ENCODE results near the gene CD40LG.

CD40LG gene

DNA sequence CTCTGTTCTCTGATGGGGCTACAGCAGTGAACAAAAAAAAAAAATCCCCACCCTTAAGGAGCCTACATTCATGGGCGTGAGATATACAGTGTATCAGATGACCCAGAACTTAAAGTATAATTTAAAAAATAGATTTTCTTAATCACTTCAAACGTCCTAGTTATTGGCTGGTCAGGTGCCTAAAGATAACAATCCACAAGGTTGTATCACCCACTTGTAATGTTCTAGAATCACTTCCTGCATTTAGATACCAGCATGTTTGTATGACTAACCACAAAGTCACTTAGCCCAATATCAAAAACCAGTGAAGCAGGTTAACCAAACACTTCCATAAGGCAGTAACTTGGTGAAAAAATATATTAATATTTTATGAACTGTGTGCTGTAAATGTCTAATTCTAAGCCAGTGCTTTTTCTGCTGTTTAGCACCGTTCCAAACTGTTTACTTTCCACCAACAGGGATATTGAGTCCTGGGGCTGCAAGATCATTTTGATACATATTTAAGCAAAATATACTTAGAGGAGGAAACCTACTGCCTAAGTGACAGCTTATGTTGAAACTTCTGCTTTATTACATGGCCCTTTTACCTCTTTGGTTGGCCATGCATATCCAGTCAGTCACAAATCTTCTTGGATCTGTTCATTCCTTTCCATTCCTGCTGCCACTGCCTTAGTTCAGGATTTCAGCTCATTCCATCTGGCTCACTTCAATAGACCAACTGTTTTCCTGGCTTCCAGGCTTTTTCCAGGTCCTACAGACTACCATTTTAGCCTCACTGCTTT is 43.3 kb downstream of the CD40LG start:
- no peak overlapping the region for H3K4me3 ChIP-seq (ENCODE audit: low read depth, low read length)
- TF ChIP-seq, protein P1, sequence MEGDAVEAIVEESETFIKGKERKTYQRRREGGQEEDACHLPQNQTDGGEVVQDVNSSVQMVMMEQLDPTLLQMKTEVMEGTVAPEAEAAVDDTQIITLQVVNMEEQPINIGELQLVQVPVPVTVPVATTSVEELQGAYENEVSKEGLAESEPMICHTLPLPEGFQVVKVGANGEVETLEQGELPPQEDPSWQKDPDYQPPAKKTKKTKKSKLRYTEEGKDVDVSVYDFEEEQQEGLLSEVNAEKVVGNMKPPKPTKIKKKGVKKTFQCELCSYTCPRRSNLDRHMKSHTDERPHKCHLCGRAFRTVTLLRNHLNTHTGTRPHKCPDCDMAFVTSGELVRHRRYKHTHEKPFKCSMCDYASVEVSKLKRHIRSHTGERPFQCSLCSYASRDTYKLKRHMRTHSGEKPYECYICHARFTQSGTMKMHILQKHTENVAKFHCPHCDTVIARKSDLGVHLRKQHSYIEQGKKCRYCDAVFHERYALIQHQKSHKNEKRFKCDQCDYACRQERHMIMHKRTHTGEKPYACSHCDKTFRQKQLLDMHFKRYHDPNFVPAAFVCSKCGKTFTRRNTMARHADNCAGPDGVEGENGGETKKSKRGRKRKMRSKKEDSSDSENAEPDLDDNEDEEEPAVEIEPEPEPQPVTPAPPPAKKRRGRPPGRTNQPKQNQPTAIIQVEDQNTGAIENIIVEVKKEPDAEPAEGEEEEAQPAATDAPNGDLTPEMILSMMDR (conservative IDR thresholded peaks at IDR 0.05; ENCODE audit: low read depth, low read length), result no peak
- DNase-seq (ENCODE audit: low read depth), result peak; percentile 33

DNA sequence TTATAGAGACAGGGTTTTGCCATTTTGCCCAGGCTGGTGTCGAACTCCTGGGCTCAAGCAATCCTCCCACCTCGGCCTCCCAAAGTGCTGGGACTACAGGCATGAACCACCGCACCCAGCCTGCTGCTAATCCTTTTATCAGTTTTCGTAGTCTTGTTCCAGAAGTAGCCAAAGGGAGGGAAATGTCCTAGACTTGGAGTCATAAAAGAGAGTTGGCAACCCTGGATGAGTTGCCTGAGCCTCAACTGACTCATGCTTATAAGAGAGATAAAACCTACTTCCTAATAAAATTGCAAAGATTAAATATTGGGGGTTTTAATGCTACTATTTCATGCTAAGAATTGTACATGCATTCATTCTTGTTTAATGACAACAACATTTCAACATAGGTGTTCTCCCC is 44.3 kb downstream of the CD40LG start:
- TF ChIP-seq, protein P1 (conservative IDR thresholded peaks at IDR 0.05; ENCODE audit: low read depth, low read length), result no peak
- no peak overlapping the region for H3K4me3 ChIP-seq (ENCODE audit: low read depth, low read length)
- DNase-seq (ENCODE audit: low read depth), result no peak

DNA sequence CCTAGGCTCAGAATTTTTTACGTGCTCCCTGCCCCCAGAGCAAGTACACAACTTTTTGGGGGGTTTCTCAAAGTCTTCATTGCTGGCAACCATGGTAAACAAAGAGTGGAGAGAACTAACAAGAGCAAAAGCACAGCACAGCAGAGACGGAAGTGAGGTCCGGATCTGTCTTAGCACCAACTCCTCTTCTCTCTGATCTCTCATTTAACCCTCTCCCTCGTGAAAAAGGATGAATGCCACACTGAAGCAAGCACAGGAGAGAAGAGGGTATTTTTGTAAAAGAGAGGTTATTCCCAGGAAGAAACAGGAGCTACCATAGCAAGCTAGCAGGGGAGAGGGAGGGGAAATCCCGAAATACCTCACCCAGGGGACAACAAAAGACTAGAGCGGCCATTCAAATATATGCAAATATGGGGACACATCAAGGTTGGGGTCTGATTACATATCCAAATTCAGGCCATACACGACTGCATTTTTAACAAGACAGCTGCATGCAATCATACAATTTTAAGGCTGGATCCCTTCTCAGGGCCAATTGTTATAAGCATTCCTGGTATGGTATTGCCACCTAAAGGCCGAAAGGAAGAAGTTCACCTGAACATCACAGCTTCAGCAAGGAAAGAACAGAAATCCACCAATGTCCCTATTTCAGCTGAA is 46.6 kb downstream of the CD40LG start:
- DNase-seq (ENCODE audit: low read depth), result peak; percentile 76
- TF ChIP-seq, protein P1 (conservative IDR thresholded peaks at IDR 0.05; ENCODE audit: low read depth, low read length), result peak; percentile 66
- H3K4me3 ChIP-seq (ENCODE audit: low read depth, low read length), result no peak overlapping the region

DNA sequence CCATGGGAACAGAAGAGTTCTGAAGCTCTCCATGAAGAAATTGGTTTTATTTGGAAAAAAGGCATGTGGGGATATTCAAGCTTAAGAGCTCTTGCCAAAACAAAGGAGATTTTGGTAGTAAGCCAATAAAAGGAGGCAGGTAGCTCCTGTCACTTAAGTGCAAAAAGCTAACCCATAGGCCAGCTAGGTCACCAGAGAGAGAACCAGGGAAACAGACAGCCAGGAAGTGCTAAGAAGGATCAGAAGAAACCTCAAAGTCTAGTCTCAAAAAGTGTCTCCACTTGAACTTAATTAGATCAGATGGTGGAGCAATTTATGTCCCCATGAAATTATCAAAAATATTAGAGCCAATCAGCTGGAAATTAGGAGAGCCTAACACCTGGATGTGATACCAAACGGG is 49.2 kb downstream of the CD40LG start:
- TF ChIP-seq, protein P1 (conservative IDR thresholded peaks at IDR 0.05; ENCODE audit: low read depth, low read length), result no peak
- H3K4me3 ChIP-seq (ENCODE audit: low read depth, low read length), result no peak overlapping the region
- DNase-seq (ENCODE audit: low read depth), result no peak

DNA sequence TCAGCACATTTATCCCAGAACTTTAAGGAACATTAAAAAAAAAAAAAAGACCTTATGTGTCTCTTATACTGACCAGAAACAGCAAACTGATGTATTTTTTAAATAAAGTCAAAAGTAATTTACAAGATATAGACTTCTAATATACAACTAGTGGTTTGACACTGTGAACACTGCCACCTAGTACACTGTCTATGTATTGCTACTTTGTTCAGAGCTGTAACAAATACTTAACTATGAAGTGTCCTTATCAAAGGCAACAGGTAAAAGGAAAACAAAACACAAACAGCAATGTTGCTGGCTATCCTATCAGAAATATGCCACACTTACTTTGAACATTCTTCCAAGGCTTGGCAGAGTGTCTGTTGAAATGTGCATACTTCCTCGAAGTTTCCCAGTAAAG is 60.4 kb downstream of the CD40LG start:
- DNase-seq (ENCODE audit: low read depth), result peak; percentile 43
- TF ChIP-seq, protein P1 (conservative IDR thresholded peaks at IDR 0.05; ENCODE audit: low read depth, low read length), result peak; percentile 49
- no peak overlapping the region for H3K4me3 ChIP-seq (ENCODE audit: low read depth, low read length)

Data from choroid plexus epithelial cell (primary cell).